GM23338 (cell line): ENCODE measurements around the gene AMTN.

ENCODE experiments used
- POLR2AphosphoS5 ChIP-seq: IDR thresholded peaks from 2 replicates; pipeline ENCODE4 v1.6.1; 2016; ENCODE audit warnings: antibody characterized with exemption, low read depth
- TF ChIP-seq, protein P1 (sequence below), 2 experiments: fragments of 200-600 bp in 1 of 2; sonication (generic) in 1 of 2; conservative IDR thresholded peaks; 2 replicates each; pipeline versions ENCODE4 v1.5.1 to v1.6.1; 2016 to 2017; ENCODE audit warnings: antibody characterized with exemption in 2 of 2, low read depth in 2 of 2, mild to moderate bottlenecking in 2 of 2, moderate library complexity in 1 of 2

DNA sequence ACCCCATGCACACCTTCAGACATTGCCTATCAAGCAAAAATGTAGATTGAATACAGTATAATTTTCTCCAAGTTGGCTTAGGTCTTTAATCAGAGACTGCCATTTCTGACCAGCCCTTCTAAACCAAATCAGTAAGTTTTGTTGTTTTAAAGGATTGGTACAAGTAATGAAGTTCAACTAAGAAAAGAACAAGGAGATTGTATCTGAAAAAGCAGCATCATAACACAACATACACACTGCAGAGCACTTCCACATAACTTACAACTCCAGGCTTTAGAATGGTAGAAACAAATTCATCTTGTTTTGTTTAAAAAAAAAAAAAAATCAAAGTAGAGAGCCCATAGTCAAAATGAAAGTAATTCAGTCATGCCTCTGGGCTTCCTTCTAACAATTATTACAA, 57.6 kb downstream of the AMTN start:
- TF ChIP-seq, protein P1, sequence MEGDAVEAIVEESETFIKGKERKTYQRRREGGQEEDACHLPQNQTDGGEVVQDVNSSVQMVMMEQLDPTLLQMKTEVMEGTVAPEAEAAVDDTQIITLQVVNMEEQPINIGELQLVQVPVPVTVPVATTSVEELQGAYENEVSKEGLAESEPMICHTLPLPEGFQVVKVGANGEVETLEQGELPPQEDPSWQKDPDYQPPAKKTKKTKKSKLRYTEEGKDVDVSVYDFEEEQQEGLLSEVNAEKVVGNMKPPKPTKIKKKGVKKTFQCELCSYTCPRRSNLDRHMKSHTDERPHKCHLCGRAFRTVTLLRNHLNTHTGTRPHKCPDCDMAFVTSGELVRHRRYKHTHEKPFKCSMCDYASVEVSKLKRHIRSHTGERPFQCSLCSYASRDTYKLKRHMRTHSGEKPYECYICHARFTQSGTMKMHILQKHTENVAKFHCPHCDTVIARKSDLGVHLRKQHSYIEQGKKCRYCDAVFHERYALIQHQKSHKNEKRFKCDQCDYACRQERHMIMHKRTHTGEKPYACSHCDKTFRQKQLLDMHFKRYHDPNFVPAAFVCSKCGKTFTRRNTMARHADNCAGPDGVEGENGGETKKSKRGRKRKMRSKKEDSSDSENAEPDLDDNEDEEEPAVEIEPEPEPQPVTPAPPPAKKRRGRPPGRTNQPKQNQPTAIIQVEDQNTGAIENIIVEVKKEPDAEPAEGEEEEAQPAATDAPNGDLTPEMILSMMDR (conservative IDR thresholded peaks at IDR 0.05; ENCODE audit: low read depth in 2 of 2), result no peak
- no peak for TF ChIP-seq POLR2AphosphoS5
